Sigmoid colon (tissue), 4 donors: ENCODE measurements around the gene CHKA.

Source experiments
- CTCF ChIP-seq, 4 experiments: fragments of 450-650 bp in 3 of 4; fragments of 200-600 bp in 1 of 4; IDR thresholded peaks; one replicate each; pipeline ENCODE4 v1.5.1; 2016 to 2019; ENCODE audit warnings: antibody characterized with exemption in 4 of 4, mild to moderate bottlenecking in 3 of 4, moderate library complexity in 2 of 4
- EP300 ChIP-seq, 4 donors: sonication (generic); formaldehyde crosslinking; IDR thresholded peaks; one replicate each; pipeline ENCODE4 v1.6.1; 2017; ENCODE audit warnings: antibody characterized with exemption in 4 of 4
- POLR2A ChIP-seq, 2 donors: fragments of 450-650 bp; IDR thresholded peaks; one replicate each; pipeline ENCODE4 v1.6.1; 2016; ENCODE audit warnings: antibody characterized with exemption in 2 of 2, mild to moderate bottlenecking in 2 of 2, moderate library complexity in 2 of 2
- POLR2AphosphoS5 ChIP-seq, 4 donors: sonication (generic); formaldehyde crosslinking; IDR thresholded peaks; one replicate each; pipeline ENCODE4 v1.6.1; 2017; ENCODE audit warnings: antibody characterized with exemption in 4 of 4

GRCh38 chr11:68118706-68119448, 2.3 kb downstream of the CHKA start:
- TF ChIP-seq EP300 (IDR thresholded peaks at IDR 0.05) = no peak
- TF ChIP-seq CTCF (IDR thresholded peaks at IDR 0.05) = no peak
- no peak for TF ChIP-seq POLR2AphosphoS5 (IDR thresholded peaks at IDR 0.05)
- TF ChIP-seq POLR2A (IDR thresholded peaks at IDR 0.05) = no peak
